ELR (cell line): ENCODE data around the gene BCKDHB.
"Not testable (repeated sequence)": the region's sequence is repeated elsewhere in the genome, so short reads cannot be mapped to it uniquely, and the experiment has no call there.

ENCODE experiments used
- DNase-seq: peaks from one replicate; pipeline ENCODE4 v3.0.0-alpha.2; 2015; ENCODE audit warnings: low read depth

The BCKDHB gene

GRCh38 chr6:80263585-80263984 lies 157.1 kb downstream of the BCKDHB start:
- DNase-seq = no peak

- no peak for DNase-seq
Observed at GRCh38 chr6:80268865-80269730, 162.6 kb downstream of the BCKDHB start.

- no peak for DNase-seq
Observed at GRCh38 chr6:80271074-80271473, 164.6 kb downstream of the BCKDHB start.

- no peak for DNase-seq
Observed at GRCh38 chr6:80272988-80273387, 166.5 kb downstream of the BCKDHB start.

GRCh38 chr6:80276861-80277260 lies 170.4 kb downstream of the BCKDHB start:
- no peak for DNase-seq

- no peak for DNase-seq
Observed at GRCh38 chr6:80277501-80277900, 171.0 kb downstream of the BCKDHB start.

- DNase-seq = peak; percentile 57
Observed at GRCh38 chr6:80280262-80281010, 174.0 kb downstream of the BCKDHB start.

- no peak for DNase-seq
Observed at GRCh38 chr6:80282913-80283554, 176.6 kb downstream of the BCKDHB start.

- DNase-seq = no peak
Observed at GRCh38 chr6:80287112-80287511, 180.6 kb downstream of the BCKDHB start.

- no peak for DNase-seq
Observed at GRCh38 chr6:80287607-80288006, 181.1 kb downstream of the BCKDHB start.

- no peak for DNase-seq
Observed at GRCh38 chr6:80289727-80290126, 183.3 kb downstream of the BCKDHB start.

- not testable (repeated sequence) for DNase-seq
Observed at GRCh38 chr6:80294531-80294930, 188.1 kb downstream of the BCKDHB start.

GRCh38 chr6:80302716-80303115 lies 196.2 kb downstream of the BCKDHB start:
- no peak for DNase-seq

- DNase-seq = no peak
Observed at GRCh38 chr6:80304014-80304413, 197.5 kb downstream of the BCKDHB start.

- DNase-seq = no peak
Observed at GRCh38 chr6:80314531-80314930, 208.1 kb downstream of the BCKDHB start.

- DNase-seq = no peak
Observed at GRCh38 chr6:80316686-80317231, 210.3 kb downstream of the BCKDHB start.

- peak; percentile 30 for DNase-seq
Observed at GRCh38 chr6:80319196-80319595, 212.7 kb downstream of the BCKDHB start.

- DNase-seq = no peak
Observed at GRCh38 chr6:80321011-80321410, 214.5 kb downstream of the BCKDHB start.

- no peak for DNase-seq
Observed at GRCh38 chr6:80325742-80326141, 219.3 kb downstream of the BCKDHB start.

GRCh38 chr6:80328652-80329051 lies 222.2 kb downstream of the BCKDHB start:
- DNase-seq = no peak

- DNase-seq = no peak
Observed at GRCh38 chr6:80329496-80329895, 223.0 kb downstream of the BCKDHB start.

- no peak for DNase-seq
Observed at GRCh38 chr6:80330961-80331360, 224.5 kb downstream of the BCKDHB start.
